Nephron (organoid): Measurements from ENCODE around the gene ASMTL.

Experiments
- H3K27ac Mint-ChIP-seq, 3 experiments: 2 replicates each; pipeline ENCODE4 v1.8.0; 2020; ENCODE audit warnings: mixed read lengths in 3 of 3, mild to moderate bottlenecking in 2 of 3, moderate library complexity in 1 of 3
- H3K27me3 Mint-ChIP-seq: 2 replicates; pipeline ENCODE4 v1.8.0; 2021; ENCODE audit warnings: low read depth, mild to moderate bottlenecking, moderate library complexity, mixed read lengths
- H3K36me3 Mint-ChIP-seq: 2 replicates; pipeline ENCODE4 v1.8.0; 2020; ENCODE audit warnings: low read depth, mixed read lengths
- H3K4me1 Mint-ChIP-seq: 2 replicates; pipeline ENCODE4 v1.8.0; 2020; ENCODE audit warnings: mixed read lengths
- H3K4me3 Mint-ChIP-seq, 3 experiments: 2 replicates each; pipeline ENCODE4 v1.8.0; 2020; ENCODE audit warnings: mild to moderate bottlenecking in 3 of 3, mixed read lengths in 3 of 3, moderate library complexity in 2 of 3
- H3K9me3 Mint-ChIP-seq: 2 replicates; pipeline ENCODE4 v1.8.0; 2020; ENCODE audit warnings: mixed read lengths
- CTCF ChIP-seq, 3 experiments: fragments of 200-600 bp; sonication (generic); IDR thresholded peaks; one replicate each; pipeline ENCODE4 v1.5.0; 2021; ENCODE audit warnings: antibody characterized with exemption in 3 of 3; ENCODE audit not compliant: unreplicated experiment in 3 of 3

The ASMTL gene, protein sequence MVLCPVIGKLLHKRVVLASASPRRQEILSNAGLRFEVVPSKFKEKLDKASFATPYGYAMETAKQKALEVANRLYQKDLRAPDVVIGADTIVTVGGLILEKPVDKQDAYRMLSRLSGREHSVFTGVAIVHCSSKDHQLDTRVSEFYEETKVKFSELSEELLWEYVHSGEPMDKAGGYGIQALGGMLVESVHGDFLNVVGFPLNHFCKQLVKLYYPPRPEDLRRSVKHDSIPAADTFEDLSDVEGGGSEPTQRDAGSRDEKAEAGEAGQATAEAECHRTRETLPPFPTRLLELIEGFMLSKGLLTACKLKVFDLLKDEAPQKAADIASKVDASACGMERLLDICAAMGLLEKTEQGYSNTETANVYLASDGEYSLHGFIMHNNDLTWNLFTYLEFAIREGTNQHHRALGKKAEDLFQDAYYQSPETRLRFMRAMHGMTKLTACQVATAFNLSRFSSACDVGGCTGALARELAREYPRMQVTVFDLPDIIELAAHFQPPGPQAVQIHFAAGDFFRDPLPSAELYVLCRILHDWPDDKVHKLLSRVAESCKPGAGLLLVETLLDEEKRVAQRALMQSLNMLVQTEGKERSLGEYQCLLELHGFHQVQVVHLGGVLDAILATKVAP

DNA sequence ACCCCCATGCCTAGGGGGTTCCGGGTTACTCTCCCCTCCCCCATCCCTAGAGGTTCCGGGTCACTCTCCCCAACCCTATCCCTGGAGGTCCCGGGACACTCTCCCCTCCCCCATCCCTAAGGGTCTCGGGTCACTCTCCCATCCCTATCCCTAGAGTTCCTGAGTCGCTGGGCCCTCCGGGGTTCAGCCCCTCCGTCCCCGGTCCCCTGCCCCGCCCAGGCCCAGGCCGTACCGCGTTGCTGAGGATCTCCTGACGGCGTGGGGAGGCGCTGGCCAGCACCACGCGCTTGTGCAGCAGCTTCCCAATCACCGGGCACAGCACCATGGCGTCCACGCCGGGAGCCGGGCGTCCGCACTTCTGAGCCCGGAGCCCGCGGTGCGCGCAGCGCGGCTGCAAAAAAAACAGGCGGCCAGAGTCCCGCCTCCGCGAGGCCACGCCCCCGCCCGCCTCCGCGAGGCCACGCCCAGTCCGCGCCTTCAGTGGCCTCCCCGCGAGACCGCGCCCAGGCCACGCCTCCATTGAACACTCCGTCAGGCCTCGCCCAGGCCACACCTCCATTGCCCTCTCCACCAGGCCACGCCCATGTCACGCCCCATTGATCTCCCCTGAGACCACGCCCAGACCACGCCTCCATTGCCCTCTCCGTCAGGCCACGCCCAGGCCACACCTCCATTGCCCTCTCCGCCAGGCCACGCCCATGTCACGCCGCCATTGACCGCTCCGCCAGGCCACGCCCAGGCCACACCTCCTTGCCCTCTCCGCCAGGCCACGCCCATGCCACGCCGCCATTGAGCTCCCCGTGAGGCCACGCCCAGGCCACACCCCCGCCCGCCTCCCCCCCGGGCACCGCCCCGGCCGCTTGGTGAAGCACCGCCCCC, at the start of gene ASMTL:
ASMTL (minus strand) TSS at position 394 of the 879 bp plus-strand sequence; CDS start at position 325, 69 bp downstream.
- H3K27me3 Mint-ChIP-seq: peaks cover 3% of the 10 kb centered on the region
- TF ChIP-seq CTCF (IDR thresholded peaks at IDR 0.05; ENCODE audit: unreplicated experiment in 3 of 3): no peak

GRCh38 chrX:1502241-1502640, 49.5 kb upstream of the ASMTL start:
- no peaks in the 10 kb centered on the region for H3K4me1 Mint-ChIP-seq
- H3K27ac Mint-ChIP-seq: no peak overlapping the region
- H3K9me3 Mint-ChIP-seq: no peaks in the 10 kb centered on the region
- H3K36me3 Mint-ChIP-seq: no peaks in the 10 kb centered on the region
- no peak overlapping the region for H3K4me3 Mint-ChIP-seq
- no peaks in the 10 kb centered on the region for H3K27me3 Mint-ChIP-seq
- no peak for TF ChIP-seq CTCF (IDR thresholded peaks at IDR 0.05; ENCODE audit: unreplicated experiment in 3 of 3)

More for the DNA sequence above, at the start of gene ASMTL:
- H3K9me3 Mint-ChIP-seq: peaks cover 20% of the 10 kb centered on the region
- no peaks in the 10 kb centered on the region for H3K4me1 Mint-ChIP-seq
- H3K4me3 Mint-ChIP-seq: peak within 1 kb of the TSS; percentile 86 to 90 (median 89)
- peak within 1 kb of the TSS; percentile 44 to 67 (median 50) for H3K27ac Mint-ChIP-seq
- H3K36me3 Mint-ChIP-seq: peaks cover 25% of the 10 kb centered on the region

DNA sequence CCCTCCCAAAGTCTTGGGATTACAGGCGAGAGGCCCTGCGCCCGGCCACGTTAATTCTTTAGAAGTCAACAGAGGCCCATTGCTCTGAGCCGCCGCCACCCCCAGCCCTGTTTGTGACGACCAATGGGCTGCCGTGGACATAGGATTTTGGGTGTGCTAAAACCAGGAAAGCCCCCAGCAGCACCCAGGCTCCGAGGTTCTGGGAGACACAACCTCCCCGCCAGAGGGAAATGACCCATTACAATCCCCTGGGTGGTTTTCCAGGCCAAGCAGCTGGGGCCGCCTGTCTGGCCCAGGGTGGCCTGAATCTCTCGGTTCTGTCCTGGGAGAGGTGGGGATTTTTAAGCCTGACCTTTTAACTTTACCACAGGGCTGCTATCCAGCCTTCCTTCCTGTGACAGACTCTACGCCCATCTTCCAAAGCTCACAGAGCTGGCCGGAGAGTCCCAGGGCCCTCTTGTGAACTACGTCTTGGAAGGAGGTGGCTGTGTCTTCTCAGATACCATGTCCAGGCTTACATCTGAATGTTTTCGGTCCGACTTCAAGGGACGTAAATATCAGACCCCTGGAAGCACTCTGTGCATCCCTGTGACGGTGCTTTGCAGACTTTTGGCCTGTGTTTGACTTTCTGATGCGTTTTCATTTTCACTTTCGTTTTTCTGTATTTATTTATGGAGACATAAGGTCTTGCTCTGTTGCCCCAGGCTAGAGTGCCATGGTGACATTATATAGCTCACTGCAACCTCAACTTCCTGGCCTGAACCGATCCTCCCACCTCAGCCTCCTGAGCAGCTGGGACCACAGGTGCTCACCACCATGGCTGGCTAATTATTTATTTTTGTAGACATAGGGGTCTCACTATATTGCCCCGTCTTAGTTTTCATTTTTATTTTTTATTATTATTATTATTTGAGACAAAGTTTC, 48.3 kb upstream of the ASMTL start:
- H3K27me3 Mint-ChIP-seq: no peaks in the 10 kb centered on the region
- no peaks in the 10 kb centered on the region for H3K4me1 Mint-ChIP-seq
- H3K9me3 Mint-ChIP-seq: no peaks in the 10 kb centered on the region
- no peak for TF ChIP-seq CTCF (IDR thresholded peaks at IDR 0.05; ENCODE audit: unreplicated experiment in 3 of 3)
- no peak overlapping the region for H3K27ac Mint-ChIP-seq
- H3K4me3 Mint-ChIP-seq: no peak overlapping the region
- no peaks in the 10 kb centered on the region for H3K36me3 Mint-ChIP-seq

- H3K27ac Mint-ChIP-seq: no peak overlapping the region
- peaks cover 11% of the 10 kb centered on the region for H3K27me3 Mint-ChIP-seq
- TF ChIP-seq CTCF (IDR thresholded peaks at IDR 0.05; ENCODE audit: unreplicated experiment in 3 of 3): no peak
- H3K4me1 Mint-ChIP-seq: no peaks in the 10 kb centered on the region
- H3K36me3 Mint-ChIP-seq: peaks cover 4% of the 10 kb centered on the region
- H3K9me3 Mint-ChIP-seq: peaks cover 3% of the 10 kb centered on the region
- no peak overlapping the region for H3K4me3 Mint-ChIP-seq
Measured at GRCh38 chrX:1496076-1496475, 43.4 kb upstream of the ASMTL start.

DNA sequence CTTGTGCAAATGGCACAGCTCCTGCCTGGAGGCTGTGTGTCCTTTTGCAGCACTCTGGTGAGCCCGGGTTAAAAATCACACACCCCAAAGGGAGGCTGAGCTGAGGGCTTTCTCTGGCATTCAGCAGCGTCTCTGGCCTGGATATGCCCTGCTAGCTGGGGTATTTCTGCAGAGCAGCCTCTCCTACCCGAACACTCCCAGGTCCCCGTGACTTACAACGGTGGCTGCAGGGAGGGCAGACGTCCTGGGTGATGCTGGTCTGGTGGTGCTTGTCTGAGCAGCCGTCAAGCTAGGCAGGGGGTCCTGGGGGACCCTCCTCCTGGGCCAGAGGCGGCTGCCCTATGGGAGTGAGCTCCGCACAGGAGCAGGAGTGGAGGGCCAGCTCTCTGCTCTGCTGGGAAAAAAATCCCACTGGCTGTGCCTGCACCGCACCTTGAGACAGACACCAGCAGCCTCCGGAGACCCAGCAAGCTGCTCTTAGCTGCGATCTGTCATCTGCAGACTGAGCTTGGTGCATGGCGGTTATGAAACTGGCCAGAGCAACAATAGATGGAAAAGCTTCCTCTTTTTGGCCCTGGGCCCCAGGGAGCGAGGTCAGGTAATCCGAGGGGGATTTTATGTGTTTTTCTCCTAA, 41.3 kb upstream of the ASMTL start:
- H3K4me1 Mint-ChIP-seq: no peaks in the 10 kb centered on the region
- TF ChIP-seq CTCF (IDR thresholded peaks at IDR 0.05; ENCODE audit: unreplicated experiment in 3 of 3): no peak
- peaks cover 3% of the 10 kb centered on the region for H3K9me3 Mint-ChIP-seq
- no peak overlapping the region for H3K27ac Mint-ChIP-seq
- H3K36me3 Mint-ChIP-seq: peaks cover 4% of the 10 kb centered on the region
- H3K27me3 Mint-ChIP-seq: peaks cover 11% of the 10 kb centered on the region
- no peak overlapping the region for H3K4me3 Mint-ChIP-seq
